GM19455 (cell line): ENCODE data around the gene GRIK5.
A peak's percentile ranks its signal among the peaks of the same experiment; 100 is the strongest.
"Not testable (repeated sequence)": the region's sequence is repeated elsewhere in the genome, so short reads cannot be mapped to it uniquely, and the experiment has no call there.

Experiments
- ATAC-seq: cut with Tn5 transposase; IDR thresholded peaks from one replicate; pipeline ENCODE4 v1.9.1; 2021; ENCODE audit not compliant: unreplicated experiment

GRIK5 gene

GRCh38 chr19:42069619-42070351, at the start of gene GRIK5:
GRIK5 (minus strand) TSS chr19:42070206; CDS start chr19:42065770, 4,436 bp downstream.
- no peak for ATAC-seq

GRCh38 chr19:42117076-42117475, 47.1 kb upstream of the GRIK5 start:
- no peak for ATAC-seq

GRCh38 chr19:42116308-42117075, 46.5 kb upstream of the GRIK5 start:
- no peak for ATAC-seq

- ATAC-seq = no peak
Measured at GRCh38 chr19:42115705-42116104, 45.7 kb upstream of the GRIK5 start.

GRCh38 chr19:42115219-42115618, 45.2 kb upstream of the GRIK5 start:
- ATAC-seq = no peak

GRCh38 chr19:42114412-42114811, 44.4 kb upstream of the GRIK5 start:
- peak; percentile 62 for ATAC-seq

- peak; percentile 44 for ATAC-seq
Measured at GRCh38 chr19:42113641-42114348, 43.8 kb upstream of the GRIK5 start.

GRCh38 chr19:42111811-42112210, 41.8 kb upstream of the GRIK5 start:
- ATAC-seq = no peak

GRCh38 chr19:42111384-42111783, 41.4 kb upstream of the GRIK5 start:
- no peak for ATAC-seq

GRCh38 chr19:42110658-42111057, 40.7 kb upstream of the GRIK5 start:
- no peak for ATAC-seq

- no peak for ATAC-seq
Measured at GRCh38 chr19:42109896-42110295, 39.9 kb upstream of the GRIK5 start.

- no peak for ATAC-seq
Measured at GRCh38 chr19:42108527-42109389, 38.8 kb upstream of the GRIK5 start.

GRCh38 chr19:42105368-42105767, 35.4 kb upstream of the GRIK5 start:
- ATAC-seq = no peak

- ATAC-seq = no peak
Measured at GRCh38 chr19:42102877-42103276, 32.9 kb upstream of the GRIK5 start.

GRCh38 chr19:42100241-42100640, 30.2 kb upstream of the GRIK5 start:
- ATAC-seq = not testable (repeated sequence)

GRCh38 chr19:42099336-42099925, 29.4 kb upstream of the GRIK5 start:
- no peak for ATAC-seq

GRCh38 chr19:42098781-42099180, 28.8 kb upstream of the GRIK5 start:
- no peak for ATAC-seq

- ATAC-seq = no peak
Measured at GRCh38 chr19:42097461-42097860, 27.5 kb upstream of the GRIK5 start.

- no peak for ATAC-seq
Measured at GRCh38 chr19:42096255-42096837, 26.3 kb upstream of the GRIK5 start.

- ATAC-seq = no peak
Measured at GRCh38 chr19:42095814-42096230, 25.8 kb upstream of the GRIK5 start.
